GM19372 (cell line): ENCODE results near the gene EEFSEC.

Experiments
- ATAC-seq: cut with Tn5 transposase; IDR thresholded peaks from one replicate; pipeline ENCODE4 v1.9.1; 2021; ENCODE audit warnings: mild to moderate bottlenecking, low read depth, moderate library complexity; ENCODE audit not compliant: unreplicated experiment

EEFSEC gene

GRCh38 chr3:128180913-128181312 lies 27.6 kb downstream of the EEFSEC start:
- ATAC-seq, result no peak

GRCh38 chr3:128182656-128183055 lies 29.4 kb downstream of the EEFSEC start:
- no peak for ATAC-seq

GRCh38 chr3:128185630-128186447 lies 32.6 kb downstream of the EEFSEC start:
- no peak for ATAC-seq

GRCh38 chr3:128187495-128187894 lies 34.2 kb downstream of the EEFSEC start:
- ATAC-seq, result no peak

- no peak for ATAC-seq
Observed at GRCh38 chr3:128188326-128188725, 35.0 kb downstream of the EEFSEC start.

GRCh38 chr3:128188956-128189355 lies 35.7 kb downstream of the EEFSEC start:
- ATAC-seq, result no peak

GRCh38 chr3:128190501-128190900 lies 37.2 kb downstream of the EEFSEC start:
- ATAC-seq, result no peak

GRCh38 chr3:128192131-128192530 lies 38.9 kb downstream of the EEFSEC start:
- no peak for ATAC-seq

GRCh38 chr3:128193168-128193567 lies 39.9 kb downstream of the EEFSEC start:
- no peak for ATAC-seq

GRCh38 chr3:128194843-128195242 lies 41.6 kb downstream of the EEFSEC start:
- ATAC-seq, result no peak

- no peak for ATAC-seq
Observed at GRCh38 chr3:128195369-128195768, 42.1 kb downstream of the EEFSEC start.

- ATAC-seq, result no peak
Observed at GRCh38 chr3:128195802-128196201, 42.5 kb downstream of the EEFSEC start.

GRCh38 chr3:128196647-128197046 lies 43.4 kb downstream of the EEFSEC start:
- no peak for ATAC-seq

GRCh38 chr3:128197855-128198254 lies 44.6 kb downstream of the EEFSEC start:
- ATAC-seq, result no peak

GRCh38 chr3:128198313-128198712 lies 45.0 kb downstream of the EEFSEC start:
- no peak for ATAC-seq

GRCh38 chr3:128199110-128199509 lies 45.8 kb downstream of the EEFSEC start:
- no peak for ATAC-seq

GRCh38 chr3:128201158-128201755 lies 48.0 kb downstream of the EEFSEC start:
- ATAC-seq, result no peak

- ATAC-seq, result no peak
Observed at GRCh38 chr3:128203169-128203568, 49.9 kb downstream of the EEFSEC start.

GRCh38 chr3:128205558-128206145 lies 52.4 kb downstream of the EEFSEC start:
- no peak for ATAC-seq

- no peak for ATAC-seq
Observed at GRCh38 chr3:128207951-128208350, 54.7 kb downstream of the EEFSEC start.

- no peak for ATAC-seq
Observed at GRCh38 chr3:128210711-128211110, 57.4 kb downstream of the EEFSEC start.

GRCh38 chr3:128214056-128214455 lies 60.8 kb downstream of the EEFSEC start:
- ATAC-seq, result no peak
